Kidney epithelial cell (primary cell): ENCODE data around the gene METTL6. TPM values are rescaled to one million over a fixed set of nuclear protein-coding genes. Genes with fewer than 3 reads are reported as not detected.
"Not testable (repeated sequence)": the region's sequence is repeated elsewhere in the genome, so short reads cannot be mapped to it uniquely, and the experiment has no call there.

Experiments used
- DNase-seq: peaks from one replicate; pipeline ENCODE4 v3.0.0-alpha.2; 2010; ENCODE audit warnings: low read depth
- H3K27me3 ChIP-seq: 2 replicates; pipeline ENCODE4 v1.6.0; 2011; ENCODE audit warnings: low read length; ENCODE audit not compliant: control insufficient read depth, insufficient read depth
- H3K36me3 ChIP-seq: 2 replicates; pipeline ENCODE4 v1.5.1; 2011; ENCODE audit warnings: low read length; ENCODE audit not compliant: control insufficient read depth, insufficient read depth
- H3K4me3 ChIP-seq: 2 replicates; pipeline ENCODE4 v1.5.1; 2011; ENCODE audit warnings: low read depth, mild to moderate bottlenecking, control low read depth, low read length
- total RNA-seq: library from RNA; depleted of rRNA; stranded (reverse); fragments of >200 nt; gene quantifications from 2 replicates; pipeline ENCODE4 v1.2.3, GENCODE V29; 2015
- TF ChIP-seq, protein P1 (sequence below): IDR thresholded peaks from 2 replicates; pipeline ENCODE4 v1.5.1; 2011; ENCODE audit warnings: mild to moderate bottlenecking, moderate library complexity, low read length, control low read depth, inconsistent platforms; ENCODE audit not compliant: insufficient read depth, poor library complexity, severe bottlenecking

The METTL6 gene
- total RNA-seq, 1 donor from 2014 or later, result 31.6 TPM

- no peak for DNase-seq
- H3K27me3 ChIP-seq, result no peaks in the 10 kb centered on the region
- TF ChIP-seq, protein P1, sequence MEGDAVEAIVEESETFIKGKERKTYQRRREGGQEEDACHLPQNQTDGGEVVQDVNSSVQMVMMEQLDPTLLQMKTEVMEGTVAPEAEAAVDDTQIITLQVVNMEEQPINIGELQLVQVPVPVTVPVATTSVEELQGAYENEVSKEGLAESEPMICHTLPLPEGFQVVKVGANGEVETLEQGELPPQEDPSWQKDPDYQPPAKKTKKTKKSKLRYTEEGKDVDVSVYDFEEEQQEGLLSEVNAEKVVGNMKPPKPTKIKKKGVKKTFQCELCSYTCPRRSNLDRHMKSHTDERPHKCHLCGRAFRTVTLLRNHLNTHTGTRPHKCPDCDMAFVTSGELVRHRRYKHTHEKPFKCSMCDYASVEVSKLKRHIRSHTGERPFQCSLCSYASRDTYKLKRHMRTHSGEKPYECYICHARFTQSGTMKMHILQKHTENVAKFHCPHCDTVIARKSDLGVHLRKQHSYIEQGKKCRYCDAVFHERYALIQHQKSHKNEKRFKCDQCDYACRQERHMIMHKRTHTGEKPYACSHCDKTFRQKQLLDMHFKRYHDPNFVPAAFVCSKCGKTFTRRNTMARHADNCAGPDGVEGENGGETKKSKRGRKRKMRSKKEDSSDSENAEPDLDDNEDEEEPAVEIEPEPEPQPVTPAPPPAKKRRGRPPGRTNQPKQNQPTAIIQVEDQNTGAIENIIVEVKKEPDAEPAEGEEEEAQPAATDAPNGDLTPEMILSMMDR, result no peak
- no peak overlapping the region for H3K4me3 ChIP-seq
- H3K36me3 ChIP-seq, result no peaks in the 10 kb centered on the region
These were observed 36.9 kb downstream of the METTL6 start for GRCh38 chr3:15390460-15390859.

DNA sequence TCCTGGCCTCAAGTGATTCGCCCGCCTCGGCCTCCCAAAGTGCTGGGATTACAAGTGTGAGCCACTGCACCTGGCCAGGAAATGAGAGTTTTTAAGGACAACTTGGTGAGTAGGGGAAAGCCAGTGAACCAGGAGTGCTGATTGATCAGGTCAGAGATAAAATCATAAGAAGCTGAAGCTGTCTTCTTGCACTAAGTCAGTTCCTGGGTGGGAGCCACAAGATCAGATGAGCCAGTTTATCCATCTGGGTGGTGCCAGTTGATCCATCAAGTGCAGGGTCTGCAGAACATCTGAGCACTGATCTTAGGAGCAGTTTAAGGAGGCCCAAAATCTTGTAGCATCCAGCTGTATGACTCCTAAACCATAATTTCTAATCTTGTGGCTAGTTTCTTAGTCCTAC is 39.0 kb downstream of the METTL6 start:
- H3K4me3 ChIP-seq, H3K27me3 ChIP-seq, DNase-seq: not testable (repeated sequence)

GRCh38 chr3:15387735-15388134 is 39.6 kb downstream of the METTL6 start:
- H3K36me3 ChIP-seq, result no peaks in the 10 kb centered on the region
- TF ChIP-seq, protein P1, result no peak
- no peak overlapping the region for H3K4me3 ChIP-seq
- no peaks in the 10 kb centered on the region for H3K27me3 ChIP-seq
- no peak for DNase-seq

More for the DNA sequence above, 39.0 kb downstream of the METTL6 start:
- H3K36me3 ChIP-seq, result not testable (repeated sequence)

DNA sequence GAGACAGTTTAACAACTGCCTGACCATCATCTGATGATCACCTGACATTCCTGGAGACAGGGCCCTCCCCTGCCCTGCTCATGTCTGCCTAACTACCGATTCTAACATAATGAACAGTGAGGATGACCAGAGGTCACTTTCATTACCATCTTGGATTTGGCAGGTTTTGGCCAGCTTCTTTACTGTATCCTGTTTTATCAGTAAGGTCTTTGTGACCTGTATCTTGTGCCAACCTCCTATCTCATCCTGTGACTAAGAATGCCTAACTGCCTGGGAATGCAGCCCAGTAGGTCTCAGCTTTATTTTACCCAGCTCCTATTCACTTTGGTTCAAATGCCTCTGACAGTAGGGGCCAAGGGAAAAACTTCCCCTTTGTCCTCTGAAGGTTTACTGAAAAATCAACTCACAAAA is 40.2 kb downstream of the METTL6 start:
- no peaks in the 10 kb centered on the region for H3K36me3 ChIP-seq
- TF ChIP-seq, protein P1, result no peak
- no peaks in the 10 kb centered on the region for H3K27me3 ChIP-seq
- H3K4me3 ChIP-seq, result no peak overlapping the region
- DNase-seq, result no peak

GRCh38 chr3:15386654-15386955 is 40.7 kb downstream of the METTL6 start:
- not testable (repeated sequence) for DNase-seq, H3K36me3 ChIP-seq, H3K4me3 ChIP-seq, H3K27me3 ChIP-seq

GRCh38 chr3:15385901-15386653 is 41.3 kb downstream of the METTL6 start:
- TF ChIP-seq, protein P1, result no peak
- Histone ChIP-seq H3K4me3 (no peak overlapping the region), H3K27me3 (no peaks in the 10 kb centered on the region), H3K36me3 (no peaks in the 10 kb centered on the region)
- DNase-seq, result no peak

DNA sequence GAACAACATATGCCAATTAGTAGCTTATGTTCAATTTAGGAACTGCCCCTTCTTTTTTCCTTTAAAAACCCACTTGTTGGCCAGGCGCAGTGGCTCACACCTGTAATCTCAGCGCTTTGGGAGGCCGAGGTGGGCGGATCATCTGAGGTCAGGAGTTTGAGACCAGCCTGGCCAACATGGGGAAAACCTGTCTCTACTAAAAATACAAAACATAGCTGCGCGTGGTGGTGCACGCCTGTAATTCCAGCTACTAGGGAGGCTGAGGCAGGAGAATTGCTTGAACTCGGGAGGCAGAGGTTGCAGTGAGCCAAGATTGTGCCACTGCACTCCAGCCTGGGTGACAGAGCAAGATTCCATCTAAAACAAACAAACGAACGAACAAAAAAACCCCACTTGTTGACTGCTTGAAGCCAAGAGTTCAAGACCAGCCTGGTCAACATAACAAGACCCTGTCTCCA is 42.1 kb downstream of the METTL6 start:
- H3K36me3 ChIP-seq, H3K4me3 ChIP-seq, H3K27me3 ChIP-seq, DNase-seq: not testable (repeated sequence)
